Ishikawa (cell line): ENCODE measurements around the gene TMEM59L.

Source experiments
- FOXM1 ChIP-seq: IDR thresholded peaks from 2 replicates; pipeline ENCODE4 v1.6.1; 2012; ENCODE audit warnings: low read depth, borderline replicate concordance
- TCF12 ChIP-seq: IDR thresholded peaks from 2 replicates; pipeline ENCODE4 v1.6.1; 2012; ENCODE audit warnings: low read depth
- YY1 ChIP-seq: IDR thresholded peaks from 2 replicates; pipeline ENCODE4 v1.6.1; 2012; ENCODE audit warnings: low read depth

GRCh38 chr19:18656337-18657086 lies 43.8 kb downstream of the TMEM59L start:
- TF ChIP-seq FOXM1, result no peak
- TF ChIP-seq YY1, result no peak
- no peak for TF ChIP-seq TCF12
